HepG2 (cell line): ENCODE data around the gene PSMD1. TPM values are rescaled to one million over a fixed set of nuclear protein-coding genes. Genes with fewer than 3 reads are reported as not detected.

Experiments
- HNF4G ChIP-seq, 2 experiments: sonication (generic) in 1 of 2; formaldehyde crosslinking in 1 of 2; IDR thresholded peaks; 2 replicates each; pipeline versions ENCODE4 v1.4.0 to v1.6.1; 2011 to 2020; ENCODE audit warnings: borderline replicate concordance in 2 of 2, low read depth in 2 of 2, mild to moderate bottlenecking in 2 of 2, low read length in 1 of 2, missing genetic modification reagents in 1 of 2, moderate library complexity in 1 of 2
- MAFK ChIP-seq, 2 experiments: IDR thresholded peaks in 1 of 2; conservative IDR thresholded peaks in 1 of 2; 2 replicates each; pipeline ENCODE4 v1.6.1; 2011; ENCODE audit warnings: improper control_type of control experiment in 2 of 2, low read length in 2 of 2
- NFE2L2 ChIP-seq: fragments of 150-350 bp; IDR thresholded peaks from 2 replicates; pipeline ENCODE4 v1.6.1; 2014; ENCODE audit warnings: low read length
- SATB2 ChIP-seq: sonication (generic); formaldehyde crosslinking; IDR thresholded peaks from 2 replicates; pipeline ENCODE4 v1.5.0; 2020; ENCODE audit warnings: missing genetic modification reagents
- ZFP1 ChIP-seq: IDR thresholded peaks from 2 replicates; pipeline ENCODE4 v1.6.1; 2016
- ZNF383 ChIP-seq: sonication (generic); formaldehyde crosslinking; IDR thresholded peaks from 2 replicates; pipeline ENCODE4 v1.4.0; 2020; ENCODE audit warnings: missing genetic modification reagents, mild to moderate bottlenecking, borderline replicate concordance
- ZNF841 ChIP-seq: sonication (generic); formaldehyde crosslinking; IDR thresholded peaks from 2 replicates; pipeline ENCODE4 v1.8.1; 2023; ENCODE audit warnings: missing genetic modification reagents, borderline replicate concordance
- polyA plus RNA-seq, 8 experiments: library from polyadenylated mRNA; depleted of rRNA in 3 of 8; stranded (reverse) in 7 of 8; unstranded in 1 of 8; fragments of >200 nt; fragmentation: Illumina TruSeq in 4 of 8; extraction: Trizol in 4 of 8; gene quantifications; 2 replicates each; pipeline versions ENCODE4 v1.2.1 to v1.2.3, GENCODE V29; 2011 to 2016; ENCODE audit warnings: low read depth in 4 of 8, missing spikeins in 1 of 8, mixed read lengths in 1 of 8; ENCODE audit not compliant: insufficient read depth in 1 of 8
- total RNA-seq, 5 experiments: library from RNA; depleted of rRNA; stranded (reverse); fragments of >200 nt; fragmentation: Illumina TruSeq; extraction: Trizol; gene quantifications; 2 replicates each; pipeline ENCODE4 v1.2.3, GENCODE V29; 2016; ENCODE audit warnings: low read depth in 1 of 5
- TF ChIP-seq, protein P1 (sequence below): sonication (generic); formaldehyde crosslinking; IDR thresholded peaks from 2 replicates; pipeline ENCODE4 v1.4.0; 2020; ENCODE audit warnings: low read depth, missing genetic modification reagents
- TF ChIP-seq, protein P2 (sequence below): sonication (generic); formaldehyde crosslinking; IDR thresholded peaks from 2 replicates; pipeline ENCODE4 v1.5.0; 2020; ENCODE audit warnings: mild to moderate bottlenecking, missing genetic modification reagents
- TF ChIP-seq, protein P3 (sequence below): sonication (generic); formaldehyde crosslinking; IDR thresholded peaks from 2 replicates; pipeline ENCODE4 v1.8.0; 2022; ENCODE audit warnings: missing genetic modification reagents, mild to moderate bottlenecking, borderline replicate concordance

PSMD1 gene
- total and polyA plus RNA-seq, 2 of the 13 experiments (the other 11 are each of a cell fraction or from before 2014, with no cell fraction given): 136 to 191 TPM

DNA sequence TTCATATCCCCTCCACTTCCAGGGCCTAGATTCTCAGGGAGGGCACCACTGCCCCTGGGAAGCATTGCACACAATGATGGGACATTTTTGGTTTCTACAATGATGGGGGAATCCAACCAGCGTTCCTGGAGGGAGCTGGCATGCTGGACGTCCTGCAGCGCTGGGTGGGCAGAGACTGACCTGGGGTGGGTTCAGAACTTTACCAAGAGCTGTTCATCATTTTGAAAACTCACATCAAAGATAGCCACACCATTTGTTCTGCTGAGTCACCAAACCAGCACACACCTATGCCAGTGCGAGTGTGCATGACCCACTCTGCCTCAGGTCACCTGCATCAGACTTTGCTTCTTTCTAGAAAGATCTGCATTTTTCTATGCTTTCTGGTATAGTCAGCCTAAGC lies 127.7 kb downstream of the PSMD1 start (continued):
- TF ChIP-seq, protein P1, sequence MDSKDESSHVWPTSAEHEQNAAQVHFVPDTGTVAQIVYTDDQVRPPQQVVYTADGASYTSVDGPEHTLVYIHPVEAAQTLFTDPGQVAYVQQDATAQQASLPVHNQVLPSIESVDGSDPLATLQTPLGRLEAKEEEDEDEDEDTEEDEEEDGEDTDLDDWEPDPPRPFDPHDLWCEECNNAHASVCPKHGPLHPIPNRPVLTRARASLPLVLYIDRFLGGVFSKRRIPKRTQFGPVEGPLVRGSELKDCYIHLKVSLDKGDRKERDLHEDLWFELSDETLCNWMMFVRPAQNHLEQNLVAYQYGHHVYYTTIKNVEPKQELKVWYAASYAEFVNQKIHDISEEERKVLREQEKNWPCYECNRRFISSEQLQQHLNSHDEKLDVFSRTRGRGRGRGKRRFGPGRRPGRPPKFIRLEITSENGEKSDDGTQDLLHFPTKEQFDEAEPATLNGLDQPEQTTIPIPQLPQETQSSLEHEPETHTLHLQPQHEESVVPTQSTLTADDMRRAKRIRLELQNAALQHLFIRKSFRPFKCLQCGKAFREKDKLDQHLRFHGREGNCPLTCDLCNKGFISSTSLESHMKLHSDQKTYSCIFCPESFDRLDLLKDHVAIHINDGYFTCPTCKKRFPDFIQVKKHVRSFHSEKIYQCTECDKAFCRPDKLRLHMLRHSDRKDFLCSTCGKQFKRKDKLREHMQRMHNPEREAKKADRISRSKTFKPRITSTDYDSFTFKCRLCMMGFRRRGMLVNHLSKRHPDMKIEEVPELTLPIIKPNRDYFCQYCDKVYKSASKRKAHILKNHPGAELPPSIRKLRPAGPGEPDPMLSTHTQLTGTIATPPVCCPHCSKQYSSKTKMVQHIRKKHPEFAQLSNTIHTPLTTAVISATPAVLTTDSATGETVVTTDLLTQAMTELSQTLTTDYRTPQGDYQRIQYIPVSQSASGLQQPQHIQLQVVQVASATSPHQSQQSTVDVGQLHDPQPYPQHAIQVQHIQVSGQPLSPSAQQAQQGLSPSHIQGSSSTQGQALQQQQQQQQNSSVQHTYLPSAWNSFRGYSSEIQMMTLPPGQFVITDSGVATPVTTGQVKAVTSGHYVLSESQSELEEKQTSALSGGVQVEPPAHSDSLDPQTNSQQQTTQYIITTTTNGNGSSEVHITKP (CRISPR knock-in tag): 0 out of 2 replicates have a peak, but pooled peaks have one; percentile 47
- TF ChIP-seq ZFP1 (CRISPR knock-in tag) (no peak), MAFK (conservative IDR thresholded peaks at IDR 0.05 in 1 of 2, IDR thresholded peaks at IDR 0.05 in 1 of 2; ENCODE audit: low read length in 2 of 2) (peak; percentile 45 to 62), NFE2L2 (peak; percentile 50; the same call in 1 of the 2 replicates), SATB2 (no peak), HNF4G (IDR thresholded peaks at IDR 0.05; ENCODE audit: borderline replicate concordance, low read depth, low read length) (no peak), HNF4G (CRISPR knock-in tag; IDR thresholded peaks at IDR 0.05; ENCODE audit: borderline replicate concordance, low read depth) (no peak), ZNF841 (CRISPR knock-in tag) (no peak), ZNF383 (CRISPR knock-in tag) (no peak)
- TF ChIP-seq, protein P2, sequence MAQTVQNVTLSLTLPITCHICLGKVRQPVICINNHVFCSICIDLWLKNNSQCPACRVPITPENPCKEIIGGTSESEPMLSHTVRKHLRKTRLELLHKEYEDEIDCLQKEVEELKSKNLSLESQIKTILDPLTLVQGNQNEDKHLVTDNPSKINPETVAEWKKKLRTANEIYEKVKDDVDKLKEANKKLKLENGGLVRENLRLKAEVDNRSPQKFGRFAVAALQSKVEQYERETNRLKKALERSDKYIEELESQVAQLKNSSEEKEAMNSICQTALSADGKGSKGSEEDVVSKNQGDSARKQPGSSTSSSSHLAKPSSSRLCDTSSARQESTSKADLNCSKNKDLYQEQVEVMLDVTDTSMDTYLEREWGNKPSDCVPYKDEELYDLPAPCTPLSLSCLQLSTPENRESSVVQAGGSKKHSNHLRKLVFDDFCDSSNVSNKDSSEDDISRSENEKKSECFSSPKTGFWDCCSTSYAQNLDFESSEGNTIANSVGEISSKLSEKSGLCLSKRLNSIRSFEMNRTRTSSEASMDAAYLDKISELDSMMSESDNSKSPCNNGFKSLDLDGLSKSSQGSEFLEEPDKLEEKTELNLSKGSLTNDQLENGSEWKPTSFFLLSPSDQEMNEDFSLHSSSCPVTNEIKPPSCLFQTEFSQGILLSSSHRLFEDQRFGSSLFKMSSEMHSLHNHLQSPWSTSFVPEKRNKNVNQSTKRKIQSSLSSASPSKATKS (CRISPR knock-in tag): no peak
- TF ChIP-seq, protein P3, sequence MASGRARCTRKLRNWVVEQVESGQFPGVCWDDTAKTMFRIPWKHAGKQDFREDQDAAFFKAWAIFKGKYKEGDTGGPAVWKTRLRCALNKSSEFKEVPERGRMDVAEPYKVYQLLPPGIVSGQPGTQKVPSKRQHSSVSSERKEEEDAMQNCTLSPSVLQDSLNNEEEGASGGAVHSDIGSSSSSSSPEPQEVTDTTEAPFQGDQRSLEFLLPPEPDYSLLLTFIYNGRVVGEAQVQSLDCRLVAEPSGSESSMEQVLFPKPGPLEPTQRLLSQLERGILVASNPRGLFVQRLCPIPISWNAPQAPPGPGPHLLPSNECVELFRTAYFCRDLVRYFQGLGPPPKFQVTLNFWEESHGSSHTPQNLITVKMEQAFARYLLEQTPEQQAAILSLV: no peak
